ENCODE results near the gene L3MBTL1.

The L3MBTL1 gene

GRCh38 chr20:43534791-43535350 is 27.4 kb downstream of the L3MBTL1 start:
- Histone ChIP-seq H2BK12ac (ENCODE audit: low read length) (no peak overlapping the region), H3K4me1 (ENCODE audit: control insufficient read depth in 2 of 2, insufficient read depth in 1 of 2, low read depth in 1 of 2, low read length in 2 of 2) (no peaks in the 10 kb centered on the region), H3K23ac (ENCODE audit: low read depth, low read length, poor library complexity) (no peak overlapping the region), H3K4me3 (ENCODE audit: low read length in 2 of 2) (no peak overlapping the region), H3K79me1 (ENCODE audit: low read depth, low read length) (no peaks in the 10 kb centered on the region), H2AFZ (ENCODE audit: low read length) (no peak overlapping the region), H2BK5ac (ENCODE audit: low read length) (no peak overlapping the region), H4K91ac (ENCODE audit: low read depth, low read length, poor library complexity) (no peak overlapping the region), H3K27ac (replicated peaks; ENCODE audit: low read length) (no peak overlapping the region), H3K4me2 (ENCODE audit: insufficient read depth, low read length, poor library complexity, severe bottlenecking) (no peak overlapping the region), H2BK120ac (ENCODE audit: low read depth, low read length) (no peak overlapping the region), H3K36me3 (replicated peaks in 1 of 2; ENCODE audit: control insufficient read depth in 2 of 2, insufficient read depth in 2 of 2, low read length in 2 of 2) (peaks cover 5 to 15% of the 10 kb centered on the region in 2 donors), H4K8ac (ENCODE audit: low read depth, low read length) (no peak overlapping the region), H3K4ac (ENCODE audit: low read length) (no peak overlapping the region), H2AK5ac (ENCODE audit: low read depth, low read length) (no peak overlapping the region), H3K27me3 (ENCODE audit: control insufficient read depth in 3 of 3, insufficient read depth in 3 of 3, low read depth in 1 of 3, low read length in 3 of 3) (no peaks in the 10 kb centered on the region), H3K9me3 (replicated peaks in 1 of 2; ENCODE audit: control insufficient read depth in 2 of 2, insufficient read depth in 1 of 2, low read depth in 1 of 2, low read length in 2 of 2) (no peaks in the 10 kb centered on the region), H2BK15ac (ENCODE audit: low read length) (no peak overlapping the region), H3K14ac (ENCODE audit: low read length) (no peak overlapping the region), H3K9ac (ENCODE audit: low read depth, low read length, poor library complexity) (no peak overlapping the region), H3K18ac (ENCODE audit: low read length) (no peak overlapping the region)
- no peak for DNase-seq (ENCODE audit: low spot score)
- no CpG with 5 or more reads among the region's 8 CpGs for WGBS, 2 donors (ENCODE audit: extremely low coverage in 2 of 2, insufficient read length in 2 of 2, insufficient replicate concordance in 1 of 2)

GRCh38 chr20:43535370-43536004 is 28.0 kb downstream of the L3MBTL1 start:
- no peak overlapping the region for H2BK5ac ChIP-seq (ENCODE audit: low read length)
- no peak overlapping the region for H2BK12ac ChIP-seq (ENCODE audit: low read length)
- no peak overlapping the region for H3K18ac ChIP-seq (ENCODE audit: low read length)
- no peak overlapping the region for H2BK15ac ChIP-seq (ENCODE audit: low read length)
- no peak overlapping the region for H2AFZ ChIP-seq (ENCODE audit: low read length)
- H2BK120ac ChIP-seq (ENCODE audit: low read depth, low read length): no peak overlapping the region
- H3K9me3 ChIP-seq (replicated peaks in 1 of 2; ENCODE audit: control insufficient read depth in 2 of 2, insufficient read depth in 1 of 2, low read depth in 1 of 2, low read length in 2 of 2): no peaks in the 10 kb centered on the region
- no peak overlapping the region for H3K4me2 ChIP-seq (ENCODE audit: insufficient read depth, low read length, poor library complexity, severe bottlenecking)
- H3K9ac ChIP-seq (ENCODE audit: low read depth, low read length, poor library complexity): no peak overlapping the region
- no CpG with 5 or more reads among the region's 7 CpGs for WGBS, 2 donors (ENCODE audit: extremely low coverage in 2 of 2, insufficient read length in 2 of 2, insufficient replicate concordance in 1 of 2)
- no peak overlapping the region for H3K27ac ChIP-seq (replicated peaks; ENCODE audit: low read length)
- H3K4me1 ChIP-seq (ENCODE audit: control insufficient read depth in 2 of 2, insufficient read depth in 1 of 2, low read depth in 1 of 2, low read length in 2 of 2): no peaks in the 10 kb centered on the region
- H2AK5ac ChIP-seq (ENCODE audit: low read depth, low read length): no peak overlapping the region
- no peak for DNase-seq (ENCODE audit: low spot score)
- H3K27me3 ChIP-seq (ENCODE audit: control insufficient read depth in 3 of 3, insufficient read depth in 3 of 3, low read depth in 1 of 3, low read length in 3 of 3): no peaks in the 10 kb centered on the region
- no peak overlapping the region for H4K8ac ChIP-seq (ENCODE audit: low read depth, low read length)
- H3K79me1 ChIP-seq (ENCODE audit: low read depth, low read length): no peaks in the 10 kb centered on the region
- no peak overlapping the region for H4K91ac ChIP-seq (ENCODE audit: low read depth, low read length, poor library complexity)
- H3K14ac ChIP-seq (ENCODE audit: low read length): no peak overlapping the region
- H3K23ac ChIP-seq (ENCODE audit: low read depth, low read length, poor library complexity): no peak overlapping the region
- no peak overlapping the region for H3K4ac ChIP-seq (ENCODE audit: low read length)
- peaks cover 5 to 15% of the 10 kb centered on the region in 2 donors for H3K36me3 ChIP-seq (replicated peaks in 1 of 2; ENCODE audit: control insufficient read depth in 2 of 2, insufficient read depth in 2 of 2, low read length in 2 of 2)
- H3K4me3 ChIP-seq (ENCODE audit: low read length in 2 of 2): no peak overlapping the region

- H3K27ac ChIP-seq (replicated peaks; ENCODE audit: low read length): no peak overlapping the region
- no peak overlapping the region for H3K4me3 ChIP-seq (ENCODE audit: low read length in 2 of 2)
- no peaks in the 10 kb centered on the region for H3K27me3 ChIP-seq (ENCODE audit: control insufficient read depth in 3 of 3, insufficient read depth in 3 of 3, low read depth in 1 of 3, low read length in 3 of 3)
- H3K79me1 ChIP-seq (ENCODE audit: low read depth, low read length): no peaks in the 10 kb centered on the region
- peaks cover 5 to 21% of the 10 kb centered on the region in 2 donors for H3K36me3 ChIP-seq (replicated peaks in 1 of 2; ENCODE audit: control insufficient read depth in 2 of 2, insufficient read depth in 2 of 2, low read length in 2 of 2)
- H3K18ac ChIP-seq (ENCODE audit: low read length): no peak overlapping the region
- no peak overlapping the region for H2BK15ac ChIP-seq (ENCODE audit: low read length)
- no peaks in the 10 kb centered on the region for H3K4me1 ChIP-seq (ENCODE audit: control insufficient read depth in 2 of 2, insufficient read depth in 1 of 2, low read depth in 1 of 2, low read length in 2 of 2)
- H2AFZ ChIP-seq (ENCODE audit: low read length): no peak overlapping the region
- H3K9ac ChIP-seq (ENCODE audit: low read depth, low read length, poor library complexity): no peak overlapping the region
- H2BK5ac ChIP-seq (ENCODE audit: low read length): no peak overlapping the region
- no peak overlapping the region for H4K91ac ChIP-seq (ENCODE audit: low read depth, low read length, poor library complexity)
- no peak overlapping the region for H2AK5ac ChIP-seq (ENCODE audit: low read depth, low read length)
- no peaks in the 10 kb centered on the region for H3K9me3 ChIP-seq (replicated peaks in 1 of 2; ENCODE audit: control insufficient read depth in 2 of 2, insufficient read depth in 1 of 2, low read depth in 1 of 2, low read length in 2 of 2)
- no peak overlapping the region for H3K14ac ChIP-seq (ENCODE audit: low read length)
- WGBS, 2 donors (ENCODE audit: extremely low coverage in 2 of 2, insufficient read length in 2 of 2, insufficient replicate concordance in 1 of 2): no CpG with 5 or more reads among the region's 19 CpGs
- H2BK12ac ChIP-seq (ENCODE audit: low read length): no peak overlapping the region
- no peak for DNase-seq (ENCODE audit: low spot score)
- H3K4me2 ChIP-seq (ENCODE audit: insufficient read depth, low read length, poor library complexity, severe bottlenecking): no peak overlapping the region
- H3K4ac ChIP-seq (ENCODE audit: low read length): no peak overlapping the region
- no peak overlapping the region for H3K23ac ChIP-seq (ENCODE audit: low read depth, low read length, poor library complexity)
- no peak overlapping the region for H2BK120ac ChIP-seq (ENCODE audit: low read depth, low read length)
- H4K8ac ChIP-seq (ENCODE audit: low read depth, low read length): no peak overlapping the region
These were observed 28.7 kb downstream of the L3MBTL1 start for GRCh38 chr20:43536041-43536816.

- Histone ChIP-seq H2BK12ac (ENCODE audit: low read length) (no peak overlapping the region), H2BK5ac (ENCODE audit: low read length) (no peak overlapping the region), H4K91ac (ENCODE audit: low read depth, low read length, poor library complexity) (no peak overlapping the region), H3K18ac (ENCODE audit: low read length) (no peak overlapping the region), H3K9me3 (replicated peaks in 1 of 2; ENCODE audit: control insufficient read depth in 2 of 2, insufficient read depth in 1 of 2, low read depth in 1 of 2, low read length in 2 of 2) (no peaks in the 10 kb centered on the region), H3K9ac (ENCODE audit: low read depth, low read length, poor library complexity) (no peak overlapping the region), H3K4me2 (ENCODE audit: insufficient read depth, low read length, poor library complexity, severe bottlenecking) (no peak overlapping the region), H2BK15ac (ENCODE audit: low read length) (no peak overlapping the region), H4K8ac (ENCODE audit: low read depth, low read length) (no peak overlapping the region), H3K4me3 (ENCODE audit: low read length in 2 of 2) (no peak overlapping the region), H3K14ac (ENCODE audit: low read length) (no peak overlapping the region), H3K27ac (replicated peaks; ENCODE audit: low read length) (no peak overlapping the region), H3K4ac (ENCODE audit: low read length) (no peak overlapping the region), H3K23ac (ENCODE audit: low read depth, low read length, poor library complexity) (no peak overlapping the region), H2BK120ac (ENCODE audit: low read depth, low read length) (no peak overlapping the region), H3K36me3 (replicated peaks in 1 of 2; ENCODE audit: control insufficient read depth in 2 of 2, insufficient read depth in 2 of 2, low read length in 2 of 2) (peaks cover 5 to 21% of the 10 kb centered on the region in 2 donors), H3K27me3 (ENCODE audit: control insufficient read depth in 3 of 3, insufficient read depth in 3 of 3, low read depth in 1 of 3, low read length in 3 of 3) (no peaks in the 10 kb centered on the region), H3K4me1 (ENCODE audit: control insufficient read depth in 2 of 2, insufficient read depth in 1 of 2, low read depth in 1 of 2, low read length in 2 of 2) (no peaks in the 10 kb centered on the region), H2AK5ac (ENCODE audit: low read depth, low read length) (no peak overlapping the region), H3K79me1 (ENCODE audit: low read depth, low read length) (no peaks in the 10 kb centered on the region), H2AFZ (ENCODE audit: low read length) (no peak overlapping the region)
- no CpG with 5 or more reads among the region's 2 CpGs for WGBS, 2 donors (ENCODE audit: extremely low coverage in 2 of 2, insufficient read length in 2 of 2, insufficient replicate concordance in 1 of 2)
- DNase-seq (ENCODE audit: low spot score): no peak
These were observed 29.4 kb downstream of the L3MBTL1 start for GRCh38 chr20:43536817-43537440.

Measured in neuronal stem cell (in vitro differentiated cells).